ENCODE data around the gene LIPE. TPM values are rescaled to one million over a fixed set of nuclear protein-coding genes. Genes with fewer than 3 reads are reported as not detected.

Gene LIPE, protein sequence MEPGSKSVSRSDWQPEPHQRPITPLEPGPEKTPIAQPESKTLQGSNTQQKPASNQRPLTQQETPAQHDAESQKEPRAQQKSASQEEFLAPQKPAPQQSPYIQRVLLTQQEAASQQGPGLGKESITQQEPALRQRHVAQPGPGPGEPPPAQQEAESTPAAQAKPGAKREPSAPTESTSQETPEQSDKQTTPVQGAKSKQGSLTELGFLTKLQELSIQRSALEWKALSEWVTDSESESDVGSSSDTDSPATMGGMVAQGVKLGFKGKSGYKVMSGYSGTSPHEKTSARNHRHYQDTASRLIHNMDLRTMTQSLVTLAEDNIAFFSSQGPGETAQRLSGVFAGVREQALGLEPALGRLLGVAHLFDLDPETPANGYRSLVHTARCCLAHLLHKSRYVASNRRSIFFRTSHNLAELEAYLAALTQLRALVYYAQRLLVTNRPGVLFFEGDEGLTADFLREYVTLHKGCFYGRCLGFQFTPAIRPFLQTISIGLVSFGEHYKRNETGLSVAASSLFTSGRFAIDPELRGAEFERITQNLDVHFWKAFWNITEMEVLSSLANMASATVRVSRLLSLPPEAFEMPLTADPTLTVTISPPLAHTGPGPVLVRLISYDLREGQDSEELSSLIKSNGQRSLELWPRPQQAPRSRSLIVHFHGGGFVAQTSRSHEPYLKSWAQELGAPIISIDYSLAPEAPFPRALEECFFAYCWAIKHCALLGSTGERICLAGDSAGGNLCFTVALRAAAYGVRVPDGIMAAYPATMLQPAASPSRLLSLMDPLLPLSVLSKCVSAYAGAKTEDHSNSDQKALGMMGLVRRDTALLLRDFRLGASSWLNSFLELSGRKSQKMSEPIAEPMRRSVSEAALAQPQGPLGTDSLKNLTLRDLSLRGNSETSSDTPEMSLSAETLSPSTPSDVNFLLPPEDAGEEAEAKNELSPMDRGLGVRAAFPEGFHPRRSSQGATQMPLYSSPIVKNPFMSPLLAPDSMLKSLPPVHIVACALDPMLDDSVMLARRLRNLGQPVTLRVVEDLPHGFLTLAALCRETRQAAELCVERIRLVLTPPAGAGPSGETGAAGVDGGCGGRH
- polyA plus RNA-seq (2011; rRNA removed) (1.9 and 3.3 TPM in 2 replicates), polyA minus RNA-seq (2011; rRNA and poly(A)+ RNA removed) (4.1 and 4.2 TPM in 2 replicates)

DNA sequence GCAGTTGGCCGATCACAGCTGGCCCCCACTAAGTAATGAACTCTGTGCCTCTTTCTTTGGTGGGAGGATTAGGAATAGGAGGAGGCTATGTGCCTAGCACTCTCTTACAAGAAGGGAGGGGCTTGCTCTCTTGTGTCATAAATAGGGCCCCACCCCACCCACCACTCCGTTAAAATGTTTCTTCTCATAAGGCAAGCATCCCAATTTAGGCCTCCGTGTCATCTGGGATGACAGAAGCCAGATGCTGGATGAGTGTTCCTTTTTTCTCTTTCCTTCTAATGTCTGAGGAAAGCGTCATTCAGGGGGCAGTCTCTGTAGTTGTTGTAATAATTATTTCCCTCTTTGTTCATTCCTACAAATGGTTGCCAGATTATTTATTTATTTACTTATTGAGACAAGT, at the start of gene LIPE:
TSS of gene LIPE (minus strand) at position 76 of the 400 bp plus-strand sequence. CDS start 239 bp downstream, outside the sequence.
- DNase-seq (ENCODE audit: low read depth) = no peak
- no peaks in the 10 kb centered on the region for H3K27me3 ChIP-seq (ENCODE audit: control insufficient read depth, insufficient read depth, low read length)
- H3K4me3 ChIP-seq (ENCODE audit: low read depth, low read length) = no peak within 1 kb of the TSS
- TF ChIP-seq, protein P1, sequence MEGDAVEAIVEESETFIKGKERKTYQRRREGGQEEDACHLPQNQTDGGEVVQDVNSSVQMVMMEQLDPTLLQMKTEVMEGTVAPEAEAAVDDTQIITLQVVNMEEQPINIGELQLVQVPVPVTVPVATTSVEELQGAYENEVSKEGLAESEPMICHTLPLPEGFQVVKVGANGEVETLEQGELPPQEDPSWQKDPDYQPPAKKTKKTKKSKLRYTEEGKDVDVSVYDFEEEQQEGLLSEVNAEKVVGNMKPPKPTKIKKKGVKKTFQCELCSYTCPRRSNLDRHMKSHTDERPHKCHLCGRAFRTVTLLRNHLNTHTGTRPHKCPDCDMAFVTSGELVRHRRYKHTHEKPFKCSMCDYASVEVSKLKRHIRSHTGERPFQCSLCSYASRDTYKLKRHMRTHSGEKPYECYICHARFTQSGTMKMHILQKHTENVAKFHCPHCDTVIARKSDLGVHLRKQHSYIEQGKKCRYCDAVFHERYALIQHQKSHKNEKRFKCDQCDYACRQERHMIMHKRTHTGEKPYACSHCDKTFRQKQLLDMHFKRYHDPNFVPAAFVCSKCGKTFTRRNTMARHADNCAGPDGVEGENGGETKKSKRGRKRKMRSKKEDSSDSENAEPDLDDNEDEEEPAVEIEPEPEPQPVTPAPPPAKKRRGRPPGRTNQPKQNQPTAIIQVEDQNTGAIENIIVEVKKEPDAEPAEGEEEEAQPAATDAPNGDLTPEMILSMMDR (IDR thresholded peaks at IDR 0.05; ENCODE audit: insufficient read depth, low read depth, low read length) = no peak
- CTCF ChIA-PET = interaction anchor here (2.1 to 3.6 kb wide), 2 partner anchors 11 to 13 kb away, joined by 6 to 13 read pairs; no protein-coding TSS in a partner anchor
- POLR2A ChIA-PET = no interaction called here
- no peaks in the 10 kb centered on the region for H3K36me3 ChIP-seq (ENCODE audit: control insufficient read depth, insufficient read depth, low read length)

DNA sequence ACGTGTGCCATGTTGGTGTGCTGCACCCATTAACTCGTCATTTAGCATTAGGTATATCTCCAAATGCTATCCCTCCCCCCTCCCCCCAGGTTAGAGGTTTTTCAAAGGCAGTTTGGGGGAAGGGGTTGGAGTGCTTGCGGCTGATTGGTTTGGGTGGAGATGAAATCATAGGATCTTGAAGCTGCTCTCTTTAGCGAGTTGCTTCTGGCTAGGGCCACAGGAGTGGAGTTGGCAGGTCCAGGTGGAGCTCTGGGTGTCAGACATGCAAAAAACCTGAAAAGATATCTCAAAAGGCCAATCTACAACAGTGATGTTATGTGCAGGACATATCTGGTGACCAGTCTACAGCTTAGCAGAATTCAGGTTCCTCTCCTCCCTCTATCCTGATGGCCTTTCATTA, 48.2 kb upstream of the LIPE start:
- ChIA-PET CTCF (interaction anchor here (0.6 to 2.5 kb wide), 4 partner anchors 9 to 53 kb away, joined by 3 to 5 read pairs (median 4); no protein-coding TSS in a partner anchor), POLR2A (no interaction called here)
- no peak for DNase-seq (ENCODE audit: low read depth)
- Histone ChIP-seq H3K4me3 (ENCODE audit: low read depth, low read length) (no peak overlapping the region), H3K36me3 (ENCODE audit: control insufficient read depth, insufficient read depth, low read length) (no peaks in the 10 kb centered on the region), H3K27me3 (ENCODE audit: control insufficient read depth, insufficient read depth, low read length) (no peaks in the 10 kb centered on the region; the same call in 1 of the 2 replicates)
- TF ChIP-seq, protein P1 (IDR thresholded peaks at IDR 0.05; ENCODE audit: insufficient read depth, low read depth, low read length) = no peak

DNA sequence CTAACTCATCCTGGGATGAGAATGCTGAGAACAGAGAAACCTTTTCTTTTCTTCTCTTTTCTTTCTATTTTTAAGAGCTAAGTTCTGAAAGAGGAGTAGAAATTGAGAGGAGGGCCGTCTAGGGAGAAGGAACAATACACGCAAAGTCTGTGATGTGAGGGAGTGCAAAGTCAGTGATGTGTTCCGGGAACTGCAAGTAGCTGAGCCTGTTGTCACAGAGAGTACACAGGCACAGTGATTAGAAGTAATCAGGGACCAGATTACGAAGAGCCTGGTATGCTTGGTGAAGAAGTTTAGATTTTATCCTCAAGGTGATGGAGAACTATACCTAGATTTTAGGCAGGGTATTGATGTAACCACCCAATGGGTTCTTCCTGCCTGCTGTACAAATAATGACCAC, 47.6 kb upstream of the LIPE start:
- POLR2A ChIA-PET = no interaction called here
- no peaks in the 10 kb centered on the region; the same call in 1 of the 2 replicates for H3K27me3 ChIP-seq (ENCODE audit: control insufficient read depth, insufficient read depth, low read length)
- TF ChIP-seq, protein P1 (IDR thresholded peaks at IDR 0.05; ENCODE audit: insufficient read depth, low read depth, low read length) = no peak
- CTCF ChIA-PET = interaction anchor here (1.1 to 2.5 kb wide), 3 partner anchors 8 to 34 kb away, joined by 4 to 5 read pairs (median 5); no protein-coding TSS in a partner anchor
- H3K36me3 ChIP-seq (ENCODE audit: control insufficient read depth, insufficient read depth, low read length) = no peaks in the 10 kb centered on the region
- DNase-seq (ENCODE audit: low read depth) = no peak
- H3K4me3 ChIP-seq (ENCODE audit: low read depth, low read length) = no peak overlapping the region

DNA sequence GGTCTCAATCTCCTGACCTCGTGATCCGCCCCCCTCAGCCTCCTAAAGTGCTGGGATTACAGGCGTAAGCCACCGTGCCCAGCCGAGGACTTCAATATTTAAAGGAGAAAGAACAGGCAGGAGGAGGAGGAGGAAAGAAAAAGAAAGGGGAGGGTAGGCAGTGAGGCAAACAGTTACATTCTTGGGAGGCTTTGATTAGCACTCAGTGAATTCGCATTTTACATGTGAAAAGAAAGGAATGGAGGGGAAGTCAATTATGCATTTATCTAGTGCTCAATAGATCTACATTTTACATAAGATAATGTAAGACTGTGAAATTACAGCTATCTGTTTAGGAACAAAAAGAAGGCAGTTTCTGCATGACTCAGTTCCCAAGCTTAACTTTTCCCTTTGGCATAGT, 46.5 kb upstream of the LIPE start:
- ChIA-PET POLR2A (no interaction called here), CTCF (interaction anchor here (1.1 to 2.5 kb wide), 4 partner anchors 23 to 56 kb away, joined by 3 to 5 read pairs (median 4); no protein-coding TSS in a partner anchor)
- Histone ChIP-seq H3K27me3 (ENCODE audit: control insufficient read depth, insufficient read depth, low read length) (no peaks in the 10 kb centered on the region; the same call in 1 of the 2 replicates), H3K4me3 (ENCODE audit: low read depth, low read length) (no peak overlapping the region), H3K36me3 (ENCODE audit: control insufficient read depth, insufficient read depth, low read length) (no peaks in the 10 kb centered on the region)
- TF ChIP-seq, protein P1 (IDR thresholded peaks at IDR 0.05; ENCODE audit: insufficient read depth, low read depth, low read length) = no peak
- DNase-seq (ENCODE audit: low read depth) = no peak
